Naive thymus-derived CD8-positive, alpha-beta T cell (primary cell): Measurements from ENCODE around the gene PHC2. TPM values are rescaled to one million over a fixed set of nuclear protein-coding genes. Genes with fewer than 3 reads are reported as not detected.

Experiments used
- ATAC-seq, 2 donors: fragments of 150-1000 bp; cut with Tn5 transposase in 1 of 2; sonication (Bioruptor Pico), chemical (Tn5 transposase) in 1 of 2; 1 replicate in 1 of 2; 2 replicates in 1 of 2; pipeline ENCODE4 v1.10.0; 2021; ENCODE audit warnings: mild to moderate bottlenecking in 2 of 2, moderate library complexity in 2 of 2
- POLR2A ChIA-PET: fragments of 350-600 bp; sonication (Branson Sonifier 250); formaldehyde crosslinking; loops from one replicate; lab custom pipeline; 2021; ENCODE audit warnings: antibody characterized with exemption; lab: Charles Lee
- DNase-seq, 10 donors: peaks; one replicate each; pipeline versions ENCODE4 v3.0.0 to v3.0.0-alpha.2; 2020 to 2022
- H3K27ac Mint-ChIP-seq, 10 donors: one replicate each; pipeline ENCODE4 v1.8.0; 2020 to 2022; ENCODE audit warnings: mild to moderate bottlenecking in 10 of 10, mixed read lengths in 10 of 10, moderate library complexity in 4 of 10, inconsistent platforms in 1 of 10
- H3K27me3 Mint-ChIP-seq, 5 donors: one replicate each; pipeline ENCODE4 v1.8.0; 2021 to 2022; ENCODE audit warnings: mixed read lengths in 5 of 5
- H3K36me3 Mint-ChIP-seq, 3 donors: one replicate each; pipeline ENCODE4 v1.8.0; 2020 to 2022; ENCODE audit warnings: mixed read lengths in 3 of 3, mild to moderate bottlenecking in 2 of 3, inconsistent platforms in 1 of 3
- H3K4me1 Mint-ChIP-seq, 4 donors: one replicate each; pipeline ENCODE4 v1.8.0; 2021 to 2022; ENCODE audit warnings: mixed read lengths in 4 of 4
- H3K4me3 Mint-ChIP-seq, 10 donors: one replicate each; pipeline ENCODE4 v1.8.0; 2020 to 2022; ENCODE audit warnings: mild to moderate bottlenecking in 10 of 10, mixed read lengths in 10 of 10, moderate library complexity in 6 of 10, inconsistent platforms in 1 of 10
- H3K9me3 Mint-ChIP-seq, 9 donors: one replicate each; pipeline ENCODE4 v1.8.0; 2020 to 2022; ENCODE audit warnings: mixed read lengths in 9 of 9, mild to moderate bottlenecking in 3 of 9, inconsistent platforms in 1 of 9, moderate library complexity in 1 of 9
- polyA plus RNA-seq, 3 donors: library from polyadenylated mRNA; unstranded; fragments of 300-500 nt; fragmentation: Illumina TruSeq; gene quantifications; one replicate each; pipeline ENCODE4 v1.2.3, GENCODE V29; 2021
- total RNA-seq, 8 experiments: library from RNA in 2 of 8; stranded (reverse) in 2 of 8; gene quantifications; one replicate each; pipeline ENCODE4 v1.2.3 and lab custom pipeline; 2021 to 2026

PHC2 gene
- total and polyA plus RNA-seq, 5 experiments from 2014 or later = 11.8 to 38.4 (median 36.3) TPM

DNA sequence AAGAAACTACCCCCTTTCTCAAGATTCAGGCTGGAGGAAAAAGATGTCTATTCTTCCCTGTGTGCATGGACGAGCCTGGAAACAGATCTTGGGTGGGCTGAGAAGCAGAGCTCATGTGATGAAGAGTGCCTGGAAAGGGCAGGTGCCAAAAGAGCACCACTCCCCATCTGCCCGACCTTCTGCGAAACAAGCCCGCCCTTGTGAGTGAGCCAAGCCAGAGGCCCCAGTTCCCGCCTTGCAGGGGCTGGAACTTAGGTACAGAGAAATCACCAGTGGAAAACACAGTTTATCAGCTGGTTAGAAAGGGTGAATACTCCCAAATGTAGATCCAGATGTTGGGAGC is 83.3 kb downstream of the PHC2 start:
- POLR2A ChIA-PET = no interaction called here
- peak overlapping the region in 3 of 10 donors; percentile 15 to 73 (median 53) for H3K27ac Mint-ChIP-seq

DNA sequence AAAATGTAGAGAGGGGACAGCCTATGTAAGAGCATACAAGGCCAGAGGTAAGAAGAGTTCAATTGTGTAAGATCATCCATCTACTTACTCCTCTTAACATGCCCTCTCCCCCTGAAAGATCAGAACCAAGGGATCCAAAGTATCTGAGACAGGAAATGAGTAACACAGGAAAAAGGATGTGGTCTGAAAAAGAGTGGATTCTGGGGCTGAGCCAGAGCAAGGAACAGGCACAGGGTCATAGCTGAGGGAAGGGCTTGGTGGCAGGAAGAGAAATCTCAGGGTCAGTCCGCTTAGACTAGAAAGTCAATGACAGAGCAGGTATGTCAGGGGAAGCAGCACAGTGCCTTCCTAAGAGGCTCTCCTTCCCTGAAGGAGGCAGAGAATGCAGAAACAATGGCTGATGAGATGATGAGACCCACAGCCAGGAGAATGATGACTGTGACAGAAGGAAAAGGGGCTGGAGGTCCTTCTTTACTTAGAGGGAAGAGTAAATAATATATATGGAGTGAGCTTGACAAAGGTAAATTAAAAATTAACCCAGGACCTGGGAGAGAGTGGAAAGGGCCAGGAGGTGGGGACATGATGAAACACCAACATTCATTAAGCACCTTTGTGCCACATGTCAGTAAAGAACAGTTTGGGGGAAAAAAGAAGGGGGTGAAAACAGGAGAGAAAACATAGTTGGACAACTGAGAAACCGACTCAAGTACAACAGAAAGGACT is 83.8 kb downstream of the PHC2 start:
- no peaks in the 10 kb centered on the region for H3K9me3 Mint-ChIP-seq
- H3K4me1 Mint-ChIP-seq = peaks cover 25 to 74% (median 49%) of the 10 kb centered on the region in 4 donors
- H3K36me3 Mint-ChIP-seq = peaks cover 0 to 24% (median 0%) of the 10 kb centered on the region in 3 donors
- no peaks in the 10 kb centered on the region for H3K27me3 Mint-ChIP-seq
- peak overlapping the region in 7 of 10 donors; percentile 13 to 73 (median 50) for H3K27ac Mint-ChIP-seq
- POLR2A ChIA-PET = no interaction called here
- DNase-seq = no peak
- ATAC-seq = no peak
- peak overlapping the region; percentile 13 to 97 (median 90) for H3K4me3 Mint-ChIP-seq

More for the DNA sequence above, 83.3 kb downstream of the PHC2 start:
- Mint-ChIP-seq H3K36me3 (peaks cover 0 to 23% (median 0%) of the 10 kb centered on the region in 3 donors), H3K27me3 (no peaks in the 10 kb centered on the region), H3K4me1 (peaks cover 25 to 68% (median 45%) of the 10 kb centered on the region in 4 donors), H3K4me3 (peak overlapping the region; percentile 13 to 97 (median 90)), H3K9me3 (no peaks in the 10 kb centered on the region)
- ATAC-seq (no peak), DNase-seq (no peak)

DNA sequence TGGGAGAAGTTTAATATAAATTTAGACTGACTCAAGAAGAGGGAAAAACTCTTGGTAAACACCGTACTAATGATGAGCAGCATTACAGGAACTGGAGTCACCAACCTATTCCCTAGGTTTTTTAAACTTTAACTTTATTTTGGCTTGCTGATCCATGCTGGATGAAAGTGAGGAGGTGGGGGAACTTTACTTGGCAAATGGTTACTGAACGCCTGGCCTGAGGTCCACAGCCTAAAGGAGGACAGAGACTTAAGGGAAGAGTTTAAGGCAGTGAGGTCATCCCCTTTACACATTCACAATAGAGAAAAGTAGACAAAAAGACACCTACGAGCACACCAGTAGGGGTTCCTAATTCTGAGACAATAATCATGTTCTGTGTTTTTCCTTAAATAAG is 84.4 kb downstream of the PHC2 start:
- DNase-seq = no peak
- H3K4me1 Mint-ChIP-seq = peaks cover 25 to 77% (median 50%) of the 10 kb centered on the region in 4 donors
- H3K27me3 Mint-ChIP-seq = no peaks in the 10 kb centered on the region
- POLR2A ChIA-PET = no interaction called here
- no peaks in the 10 kb centered on the region for H3K9me3 Mint-ChIP-seq
- ATAC-seq = no peak
- peaks cover 0 to 24% (median 0%) of the 10 kb centered on the region in 3 donors for H3K36me3 Mint-ChIP-seq
- H3K4me3 Mint-ChIP-seq = peak overlapping the region in 9 of 10 donors; percentile 25 to 97 (median 91)
- H3K27ac Mint-ChIP-seq = peak overlapping the region in 5 of 10 donors; percentile 18 to 53 (median 50)

DNA sequence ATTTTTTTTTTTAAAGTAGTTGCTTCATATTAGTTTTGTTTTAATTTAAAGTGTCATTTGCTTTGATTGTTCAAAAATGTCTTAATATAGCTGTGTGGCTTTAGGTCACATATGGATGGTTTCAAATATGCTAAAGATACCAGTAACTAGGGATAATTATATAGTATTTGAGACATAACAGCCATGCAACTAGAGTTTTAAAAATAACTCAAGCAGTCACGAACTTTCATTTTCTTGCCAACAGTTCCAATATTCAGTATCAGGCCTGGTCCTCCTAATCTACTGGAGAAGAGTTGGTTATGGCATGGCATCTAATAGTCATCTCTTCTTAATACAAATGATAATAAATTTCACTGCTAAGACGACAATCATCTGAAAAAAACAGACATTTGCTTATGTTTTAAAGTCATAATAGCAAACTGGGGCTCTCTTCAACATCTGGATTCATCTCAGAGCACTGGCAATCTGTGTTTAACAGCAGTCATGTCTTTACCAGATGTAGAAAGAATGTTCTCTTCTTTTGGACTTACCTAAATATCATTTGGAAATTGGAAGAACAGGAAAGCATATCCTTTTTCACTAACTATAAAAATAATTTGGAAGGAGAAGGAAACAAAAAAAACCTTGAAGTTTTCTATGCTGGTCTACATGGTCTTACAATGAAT is 85.9 kb downstream of the PHC2 start:
- ATAC-seq = no peak
- no peak overlapping the region for H3K4me3 Mint-ChIP-seq
- H3K36me3 Mint-ChIP-seq = peaks cover 0 to 27% (median 0%) of the 10 kb centered on the region in 3 donors
- no peak for DNase-seq
- H3K4me1 Mint-ChIP-seq = peaks cover 22 to 78% (median 53%) of the 10 kb centered on the region in 4 donors
- no peak overlapping the region for H3K27ac Mint-ChIP-seq
- no peaks in the 10 kb centered on the region for H3K27me3 Mint-ChIP-seq
- POLR2A ChIA-PET = no interaction called here
- no peaks in the 10 kb centered on the region for H3K9me3 Mint-ChIP-seq

DNA sequence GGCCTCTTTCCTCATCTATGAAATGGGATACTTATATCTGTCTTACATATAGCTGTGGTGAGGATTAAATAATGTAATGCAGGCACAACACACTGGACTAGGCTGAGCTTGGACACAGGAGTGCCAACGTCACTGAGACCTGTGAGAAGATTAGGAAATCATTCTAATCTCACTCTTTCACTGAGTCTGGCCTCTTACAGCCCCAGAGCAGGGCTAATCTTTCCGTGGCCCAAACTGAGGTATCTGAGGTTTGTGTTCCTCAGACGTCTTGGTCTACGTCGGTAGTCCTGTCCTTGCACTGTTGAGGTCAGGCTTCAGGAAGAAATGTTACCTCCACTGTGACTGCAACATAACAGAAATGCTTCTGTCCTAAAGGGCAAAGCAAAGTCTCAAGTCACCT is 87.4 kb downstream of the PHC2 start:
- Mint-ChIP-seq H3K4me1 (peaks cover 26 to 82% (median 58%) of the 10 kb centered on the region in 4 donors), H3K36me3 (peaks cover 0 to 27% (median 0%) of the 10 kb centered on the region in 3 donors), H3K4me3 (no peak overlapping the region), H3K9me3 (no peaks in the 10 kb centered on the region), H3K27me3 (no peaks in the 10 kb centered on the region), H3K27ac (no peak overlapping the region)
- no peak for ATAC-seq
- no peak for DNase-seq
- POLR2A ChIA-PET = no interaction called here

DNA sequence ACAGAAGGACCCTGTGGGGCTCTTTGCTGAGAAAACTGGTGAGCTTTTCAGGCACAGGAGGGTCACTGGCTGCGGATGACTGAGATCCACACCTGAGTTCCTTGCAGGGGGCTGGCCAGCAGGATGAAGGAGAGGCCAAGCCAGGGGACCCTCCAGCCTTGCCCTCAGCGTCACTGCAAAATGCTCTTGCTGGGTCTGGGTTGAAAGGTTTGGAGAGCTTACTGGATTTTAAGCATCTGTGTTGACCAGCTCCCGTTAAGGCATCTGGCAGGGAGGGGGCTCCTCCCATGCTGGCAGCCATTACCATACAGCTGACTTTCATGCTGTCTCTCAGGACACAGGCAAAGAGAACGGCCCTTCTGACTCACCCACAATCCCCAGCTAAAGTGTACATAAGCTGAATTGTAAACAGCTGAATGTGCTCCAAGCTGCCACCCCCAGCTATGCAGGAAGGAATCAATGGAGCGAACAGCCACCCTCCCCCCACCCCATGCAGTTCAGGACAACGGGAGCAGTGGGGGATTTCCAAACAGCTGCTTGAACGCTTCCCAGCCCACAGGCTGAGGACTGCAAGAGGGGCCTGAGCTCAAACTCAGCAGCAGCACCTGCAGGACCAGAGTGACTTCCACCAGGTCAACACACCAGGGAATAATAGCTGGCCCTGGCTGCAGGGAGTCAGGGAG is 88.7 kb downstream of the PHC2 start:
- ATAC-seq (no peak), DNase-seq (no peak)
- Mint-ChIP-seq H3K4me3 (no peak overlapping the region), H3K9me3 (no peaks in the 10 kb centered on the region), H3K36me3 (peaks cover 0 to 26% (median 0%) of the 10 kb centered on the region in 3 donors), H3K27ac (no peak overlapping the region), H3K4me1 (peaks cover 28 to 80% (median 57%) of the 10 kb centered on the region in 4 donors), H3K27me3 (no peaks in the 10 kb centered on the region)
- POLR2A ChIA-PET = interaction anchor here (1.2 kb wide), 1 partner anchor 12 kb away, joined by 3 read pairs; no protein-coding TSS in a partner anchor

DNA sequence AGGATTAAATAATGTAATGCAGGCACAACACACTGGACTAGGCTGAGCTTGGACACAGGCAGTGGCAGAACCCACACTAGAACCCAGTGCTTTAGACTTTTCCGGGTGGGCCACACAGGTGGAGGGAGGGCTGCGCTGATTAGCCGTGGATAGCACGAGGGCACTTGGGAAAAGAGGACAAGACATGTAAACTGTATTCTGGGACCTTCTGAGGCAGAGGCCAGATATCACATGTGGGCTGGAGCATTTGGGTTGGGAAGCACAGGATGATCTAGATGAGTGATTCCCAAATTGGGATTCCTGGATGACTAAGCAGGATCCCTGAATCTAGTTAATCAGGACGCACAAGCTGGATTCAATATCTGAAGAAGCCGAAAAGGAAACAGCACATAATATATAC is 89.7 kb downstream of the PHC2 start:
- H3K4me1 Mint-ChIP-seq = peaks cover 20 to 73% (median 52%) of the 10 kb centered on the region in 4 donors

DNA sequence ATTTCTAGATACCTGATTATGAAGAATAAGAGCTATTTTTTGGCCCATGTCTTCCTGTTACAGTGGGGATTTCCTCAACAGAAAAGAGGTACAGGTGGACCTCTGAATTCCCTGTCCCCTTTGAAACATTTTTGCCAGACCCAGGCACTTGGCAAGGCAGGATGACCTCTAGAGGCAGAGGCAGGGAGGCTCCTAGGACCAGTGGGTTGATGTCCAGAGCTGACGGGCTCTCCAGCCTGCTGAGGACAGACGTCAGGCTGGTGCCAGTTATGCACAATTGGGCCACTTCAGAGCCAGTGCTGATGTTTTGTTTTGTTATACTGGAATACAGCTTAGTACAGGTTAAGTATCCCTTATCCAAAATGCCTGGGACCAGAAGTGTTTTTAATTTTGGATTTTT is 91.5 kb downstream of the PHC2 start:
- Mint-ChIP-seq H3K4me3 (no peak overlapping the region), H3K27ac (no peak overlapping the region), H3K36me3 (peaks cover 0 to 23% (median 0%) of the 10 kb centered on the region in 3 donors), H3K27me3 (no peaks in the 10 kb centered on the region), H3K9me3 (no peaks in the 10 kb centered on the region), H3K4me1 (peaks cover 27 to 70% (median 60%) of the 10 kb centered on the region in 4 donors)
- DNase-seq = no peak
- POLR2A ChIA-PET = no interaction called here
- no peak for ATAC-seq

More for the DNA sequence above, 89.7 kb downstream of the PHC2 start:
- POLR2A ChIA-PET = no interaction called here
- H3K4me3 Mint-ChIP-seq = no peak overlapping the region
- no peaks in the 10 kb centered on the region for H3K27me3 Mint-ChIP-seq
- H3K27ac Mint-ChIP-seq = no peak overlapping the region
- H3K36me3 Mint-ChIP-seq = peaks cover 0 to 20% (median 0%) of the 10 kb centered on the region in 3 donors
- no peak for DNase-seq
- H3K9me3 Mint-ChIP-seq = no peaks in the 10 kb centered on the region
- ATAC-seq = no peak

DNA sequence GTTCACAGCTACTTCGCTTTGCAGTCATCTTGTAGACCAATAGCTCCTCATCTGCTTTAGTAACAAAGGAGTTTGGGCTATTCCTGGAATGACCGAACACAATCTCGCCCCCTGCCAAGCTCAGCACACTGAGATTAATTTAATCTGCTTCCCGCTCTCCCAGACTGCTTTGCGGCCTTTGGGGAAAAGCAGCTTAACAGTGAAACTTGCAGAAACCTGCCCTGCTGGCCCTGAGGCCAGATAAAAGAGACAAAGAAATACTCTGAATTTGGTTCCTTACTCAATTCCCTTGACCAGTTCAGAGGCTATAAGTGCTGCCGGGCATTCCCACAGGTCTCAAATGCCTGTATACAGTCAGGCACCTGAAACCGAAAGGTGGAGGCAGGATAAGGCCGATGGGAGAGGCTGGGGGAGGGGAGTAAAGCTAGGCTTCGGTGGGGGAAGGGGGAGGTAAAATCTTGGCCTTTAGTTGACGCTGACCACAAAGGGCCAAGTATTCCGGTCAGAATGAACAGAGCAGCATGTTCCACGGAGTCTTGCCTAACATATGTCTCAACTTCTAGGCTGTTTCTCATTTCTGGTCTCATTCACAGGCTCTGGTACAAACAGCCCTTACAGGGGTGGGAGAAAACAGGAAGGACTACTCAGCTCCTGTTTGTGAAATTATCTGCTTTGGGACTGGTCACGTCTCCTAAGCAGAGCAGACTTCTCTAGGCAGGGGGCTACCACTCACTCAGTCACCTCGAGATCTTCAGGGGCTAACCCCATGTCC is 92.3 kb downstream of the PHC2 start:
- no peak for ATAC-seq
- H3K4me1 Mint-ChIP-seq = peaks cover 25 to 69% (median 58%) of the 10 kb centered on the region in 4 donors
- no peaks in the 10 kb centered on the region for H3K9me3 Mint-ChIP-seq
- DNase-seq = no peak
- POLR2A ChIA-PET = no interaction called here
- no peaks in the 10 kb centered on the region for H3K27me3 Mint-ChIP-seq
- no peak overlapping the region for H3K4me3 Mint-ChIP-seq
- H3K36me3 Mint-ChIP-seq = peaks cover 0 to 25% (median 0%) of the 10 kb centered on the region in 3 donors
- peak overlapping the region in 1 of 10 donors; percentile 17 for H3K27ac Mint-ChIP-seq

DNA sequence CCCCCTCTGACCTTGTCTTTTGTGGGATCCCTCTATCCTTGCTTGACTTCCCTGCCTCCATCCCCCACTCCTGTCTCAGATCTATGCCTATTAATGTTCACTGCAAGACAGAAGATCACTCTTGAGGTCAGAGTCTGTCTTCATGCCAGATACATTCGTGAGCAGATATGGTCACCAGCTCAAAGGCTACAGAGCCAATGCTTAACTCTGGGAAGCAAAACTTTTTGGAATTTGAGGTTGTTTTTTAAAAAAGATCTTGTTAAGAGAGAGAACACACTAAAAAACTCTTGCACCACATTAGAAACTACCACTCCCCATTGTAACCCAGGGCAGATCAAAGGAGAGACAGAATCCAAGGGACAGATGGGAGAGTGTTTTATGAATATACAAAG is 92.9 kb downstream of the PHC2 start:
- H3K27me3 Mint-ChIP-seq = no peaks in the 10 kb centered on the region
- ATAC-seq (no peak), DNase-seq (no peak)
- H3K27ac Mint-ChIP-seq = peak overlapping the region in 2 of 10 donors; percentile 16 to 17
- H3K9me3 Mint-ChIP-seq = no peaks in the 10 kb centered on the region
- peaks cover 0 to 29% (median 0%) of the 10 kb centered on the region in 3 donors for H3K36me3 Mint-ChIP-seq
- POLR2A ChIA-PET = no interaction called here
- H3K4me3 Mint-ChIP-seq = no peak overlapping the region
- peaks cover 25 to 66% (median 57%) of the 10 kb centered on the region in 4 donors for H3K4me1 Mint-ChIP-seq

- Mint-ChIP-seq H3K27ac (peak overlapping the region in 1 of 10 donors; percentile 17), H3K27me3 (no peaks in the 10 kb centered on the region), H3K4me3 (no peak overlapping the region), H3K4me1 (peaks cover 25 to 61% (median 51%) of the 10 kb centered on the region in 4 donors), H3K9me3 (no peaks in the 10 kb centered on the region), H3K36me3 (peaks cover 0 to 29% (median 0%) of the 10 kb centered on the region in 3 donors)
- no peak for ATAC-seq
- POLR2A ChIA-PET = no interaction called here
- no peak for DNase-seq
Measured at GRCh38 chr1:33337441-33337840, 93.5 kb downstream of the PHC2 start.

DNA sequence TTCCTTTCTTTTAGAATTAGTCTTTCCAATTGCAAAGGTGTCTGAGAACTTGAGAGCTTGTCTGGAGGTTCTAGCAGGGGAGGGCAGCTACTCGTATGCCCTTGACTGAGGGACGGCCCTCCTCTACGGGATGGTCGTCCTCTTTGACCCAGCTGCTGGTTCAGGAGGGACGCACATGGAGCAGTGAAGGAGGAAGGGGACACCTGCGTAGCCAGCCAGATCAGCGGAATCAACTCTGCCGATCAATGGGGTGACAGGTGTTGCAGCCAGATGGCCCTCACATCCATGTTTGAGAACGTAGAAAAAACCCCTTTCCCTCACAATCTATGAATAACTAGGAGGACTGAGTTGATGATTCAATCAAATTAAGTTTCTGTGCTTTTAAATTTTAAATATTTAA is 94.3 kb downstream of the PHC2 start:
- Mint-ChIP-seq H3K9me3 (no peaks in the 10 kb centered on the region), H3K36me3 (peaks cover 0 to 37% (median 3%) of the 10 kb centered on the region in 3 donors), H3K4me3 (no peak overlapping the region), H3K27ac (peak overlapping the region in 1 of 10 donors; percentile 24), H3K4me1 (peaks cover 25 to 58% (median 49%) of the 10 kb centered on the region in 4 donors), H3K27me3 (no peaks in the 10 kb centered on the region)
- ATAC-seq (no peak), DNase-seq (no peak)
- POLR2A ChIA-PET = no interaction called here
